Astrocyte of the spinal cord (primary cell): ENCODE measurements around the gene CXCR6.
A peak's percentile ranks its signal among the peaks of the same experiment; 100 is the strongest.

Experiments used
- DNase-seq: peaks from one replicate; pipeline ENCODE4 v3.0.0; 2011; ENCODE audit warnings: low read depth, low spot score
- H3K4me3 ChIP-seq: 2 replicates; pipeline ENCODE4 v1.5.1; 2011; ENCODE audit warnings: low read depth, mild to moderate bottlenecking, low read length, moderate library complexity
- in situ Hi-C: cut with HindIII; loops from 2 replicates; pipeline ENCODE4 v1.10.0; 2017; ENCODE audit warnings: low sequenced_read_pairs
- TF ChIP-seq, protein P1 (sequence below): IDR thresholded peaks from 2 replicates; pipeline ENCODE4 v1.5.1; 2012; ENCODE audit warnings: low read depth, mild to moderate bottlenecking, low read length, inconsistent platforms

CXCR6 gene

DNA sequence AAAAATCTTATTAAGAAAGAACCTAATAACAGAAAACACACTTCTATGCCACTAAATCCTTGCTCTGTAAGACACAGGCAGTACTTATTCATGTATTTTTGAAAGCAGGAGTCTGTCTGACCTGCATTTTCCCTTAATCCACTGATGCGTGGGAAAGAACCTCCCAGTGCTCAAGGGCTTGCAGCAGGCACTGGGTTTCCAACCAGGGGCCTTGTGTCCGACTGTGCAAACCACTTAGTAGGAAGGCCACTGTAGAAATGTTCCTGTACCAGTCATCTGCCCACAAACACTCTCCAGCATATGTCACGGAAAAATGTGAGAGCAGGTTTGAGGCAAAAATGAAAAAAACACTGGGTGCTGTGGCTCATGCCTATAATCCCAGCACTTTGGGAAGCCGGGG is 12.4 kb downstream of the CXCR6 start:
- DNase-seq = no peak
- in situ Hi-C loops = no loop called here
- H3K4me3 ChIP-seq = no peak overlapping the region
- TF ChIP-seq, protein P1, sequence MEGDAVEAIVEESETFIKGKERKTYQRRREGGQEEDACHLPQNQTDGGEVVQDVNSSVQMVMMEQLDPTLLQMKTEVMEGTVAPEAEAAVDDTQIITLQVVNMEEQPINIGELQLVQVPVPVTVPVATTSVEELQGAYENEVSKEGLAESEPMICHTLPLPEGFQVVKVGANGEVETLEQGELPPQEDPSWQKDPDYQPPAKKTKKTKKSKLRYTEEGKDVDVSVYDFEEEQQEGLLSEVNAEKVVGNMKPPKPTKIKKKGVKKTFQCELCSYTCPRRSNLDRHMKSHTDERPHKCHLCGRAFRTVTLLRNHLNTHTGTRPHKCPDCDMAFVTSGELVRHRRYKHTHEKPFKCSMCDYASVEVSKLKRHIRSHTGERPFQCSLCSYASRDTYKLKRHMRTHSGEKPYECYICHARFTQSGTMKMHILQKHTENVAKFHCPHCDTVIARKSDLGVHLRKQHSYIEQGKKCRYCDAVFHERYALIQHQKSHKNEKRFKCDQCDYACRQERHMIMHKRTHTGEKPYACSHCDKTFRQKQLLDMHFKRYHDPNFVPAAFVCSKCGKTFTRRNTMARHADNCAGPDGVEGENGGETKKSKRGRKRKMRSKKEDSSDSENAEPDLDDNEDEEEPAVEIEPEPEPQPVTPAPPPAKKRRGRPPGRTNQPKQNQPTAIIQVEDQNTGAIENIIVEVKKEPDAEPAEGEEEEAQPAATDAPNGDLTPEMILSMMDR = no peak

DNA sequence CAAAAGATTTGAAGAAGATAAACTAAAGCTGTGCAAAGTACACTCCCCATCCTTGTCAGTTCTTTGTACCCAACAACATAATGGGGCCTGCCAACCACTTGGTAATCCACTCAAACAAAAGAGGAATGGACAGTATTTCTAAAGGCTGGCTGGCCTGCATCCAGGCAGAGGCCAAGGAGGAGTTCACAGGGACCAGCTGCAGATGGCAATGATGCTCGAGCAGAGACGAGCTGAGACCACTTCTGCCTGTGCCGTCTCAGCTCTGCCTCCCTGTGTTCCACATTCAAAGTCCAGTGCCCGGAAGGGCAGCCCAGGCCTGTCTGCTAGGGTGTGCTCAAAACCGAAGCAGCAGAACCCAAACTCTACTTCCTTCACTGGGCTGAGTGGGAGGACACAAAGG is 14.3 kb downstream of the CXCR6 start:
- in situ Hi-C loops = no loop called here
- DNase-seq = no peak
- TF ChIP-seq, protein P1 = no peak
- no peak overlapping the region for H3K4me3 ChIP-seq

DNA sequence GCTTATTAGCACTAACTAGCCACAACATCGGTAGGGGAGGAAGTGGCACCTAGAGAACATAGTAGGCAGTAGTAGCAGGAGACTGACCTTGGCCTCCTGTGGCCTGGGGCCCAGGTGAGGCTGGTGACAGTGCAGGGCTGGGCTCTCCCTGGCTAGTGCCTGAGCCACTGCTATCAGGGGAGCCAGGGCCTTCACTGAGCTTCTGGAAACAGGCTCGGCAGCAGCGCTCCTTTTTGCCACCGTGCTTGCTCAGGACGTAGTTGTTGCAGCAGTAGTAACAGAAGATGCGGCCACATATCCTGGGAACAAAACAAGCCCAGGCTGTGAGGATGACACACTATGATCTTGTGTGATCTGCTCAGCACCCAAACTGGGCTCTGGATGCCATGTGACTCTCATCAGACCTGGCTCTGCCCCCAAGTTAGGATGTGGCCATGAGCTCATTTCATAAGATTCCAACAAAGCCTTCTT is 15.1 kb downstream of the CXCR6 start:
- in situ Hi-C loops = no loop called here
- TF ChIP-seq, protein P1 = no peak
- DNase-seq = peak; percentile 12
- no peak overlapping the region for H3K4me3 ChIP-seq

DNA sequence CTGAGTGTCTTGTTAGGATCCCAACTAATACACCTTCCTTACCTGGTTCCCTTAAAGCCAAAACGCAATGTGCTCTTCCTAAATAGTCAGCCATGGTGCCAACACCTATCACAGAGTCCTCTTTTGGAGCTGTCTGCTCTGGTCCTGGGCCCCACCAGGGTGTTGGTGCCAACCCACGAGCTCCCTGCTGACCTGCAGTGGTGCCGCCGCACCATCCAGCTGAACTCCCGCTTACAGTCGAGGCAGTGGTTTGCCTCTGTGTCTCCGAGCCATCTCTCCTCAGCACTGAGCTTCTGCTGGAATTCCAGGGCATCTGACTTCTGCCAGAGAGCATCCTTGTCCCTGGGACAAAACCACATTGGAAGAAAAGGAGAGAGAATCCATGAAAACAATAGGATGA is 15.9 kb downstream of the CXCR6 start:
- TF ChIP-seq, protein P1 = no peak
- no peak overlapping the region for H3K4me3 ChIP-seq
- in situ Hi-C loops = no loop called here
- no peak for DNase-seq

DNA sequence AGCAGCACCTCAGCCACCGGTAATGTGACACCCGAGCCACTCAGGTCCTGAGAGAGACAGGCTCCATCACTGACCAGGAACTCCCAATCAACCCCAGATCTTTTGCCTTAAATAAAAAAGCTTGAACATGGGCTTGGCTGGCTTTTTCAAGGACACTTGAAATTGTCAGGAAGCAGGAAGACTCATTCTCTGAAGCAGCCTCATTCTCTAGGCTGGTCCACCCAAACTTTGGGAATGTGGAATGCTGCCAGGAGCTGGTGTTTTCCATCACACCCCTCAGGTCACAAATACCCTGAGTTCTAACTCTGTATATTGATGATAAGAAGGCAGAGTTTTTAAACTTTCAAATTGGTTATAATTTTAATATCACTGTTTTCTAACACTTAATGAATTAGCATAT is 17.0 kb downstream of the CXCR6 start:
- no peak overlapping the region for H3K4me3 ChIP-seq
- DNase-seq = no peak
- in situ Hi-C loops = no loop called here
- TF ChIP-seq, protein P1 = no peak

DNA sequence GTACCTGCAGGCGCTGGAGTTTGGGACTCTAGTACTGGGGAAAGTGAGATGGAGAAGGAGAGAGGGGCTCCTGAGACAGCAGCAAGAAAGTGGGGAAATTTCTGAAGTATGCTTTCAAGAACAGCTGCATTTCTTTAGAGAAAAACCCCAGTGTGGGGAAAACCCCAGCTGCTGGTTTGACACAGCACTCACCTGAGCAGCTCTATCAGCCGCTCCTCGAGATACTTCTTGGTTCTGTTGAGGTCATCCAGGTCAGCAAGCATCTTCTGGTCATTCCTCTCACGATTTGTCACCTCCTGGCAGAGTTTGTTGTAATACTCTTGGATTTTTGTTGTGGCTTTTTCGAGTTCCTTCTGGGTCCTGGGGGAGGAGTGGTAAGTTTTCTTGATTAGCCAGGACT is 18.8 kb downstream of the CXCR6 start:
- TF ChIP-seq, protein P1 = no peak
- H3K4me3 ChIP-seq = no peak overlapping the region
- no peak for DNase-seq
- in situ Hi-C loops = no loop called here

DNA sequence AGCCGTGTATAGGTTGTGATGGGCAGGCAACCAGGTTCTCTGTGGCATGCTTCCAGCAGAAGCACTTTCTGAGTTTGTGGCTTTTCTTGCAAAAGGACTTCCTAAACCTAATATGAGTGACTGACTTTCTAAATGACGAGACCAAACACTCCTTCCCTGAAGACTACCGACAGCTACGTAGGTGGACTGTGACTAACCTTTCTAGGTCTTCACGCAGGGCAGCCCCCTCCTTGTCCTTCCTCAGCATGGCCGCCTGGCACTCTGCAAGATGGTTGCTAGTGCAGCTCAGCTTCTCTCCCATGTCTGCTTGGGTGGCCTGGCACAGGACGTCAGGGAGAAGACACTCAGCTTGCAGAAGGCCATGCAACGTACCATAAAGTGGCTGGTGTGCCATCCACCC is 20.9 kb downstream of the CXCR6 start:
- H3K4me3 ChIP-seq = no peak overlapping the region
- no peak for DNase-seq
- in situ Hi-C loops = no loop called here
- TF ChIP-seq, protein P1 = no peak
